Measurements from ENCODE around the gene PPP1R1B. TPM values are rescaled to one million over a fixed set of nuclear protein-coding genes. Genes with fewer than 3 reads are reported as not detected.
A peak's percentile ranks its signal among the peaks of the same experiment; 100 is the strongest.

Gene PPP1R1B
- total RNA-seq, 4 donors from 2014 or later, result 2.7 to 12.2 (median 8.6) TPM

GRCh38 chr17:39623356-39623950 lies 3.3 kb upstream of the PPP1R1B start:
- Histone ChIP-seq H3K9me3 (no peaks in the 10 kb centered on the region), H3K27me3 (peaks cover 56% of the 10 kb centered on the region), H3K36me3 (no peaks in the 10 kb centered on the region), H3K27ac (no peak overlapping the region), H3K4me3 (no peak overlapping the region), H3K4me1 (peaks cover 0 to 40% (median 13%) of the 10 kb centered on the region in 3 donors)
- 9% methylated on average over 10 of the region's 16 CpGs; no CpG with 5 or more reads in 1 of the 2 donors for WGBS, 2 donors (ENCODE audit: low coverage in 1 of 2)
- peak; percentile 69 for ATAC-seq
- no peak for TF ChIP-seq POLR2AphosphoS5 (IDR thresholded peaks at IDR 0.05)
- TF ChIP-seq EP300 (IDR thresholded peaks at IDR 0.05), result no peak
- TF ChIP-seq POLR2A (IDR thresholded peaks at IDR 0.05), result no peak
- TF ChIP-seq, protein P1, sequence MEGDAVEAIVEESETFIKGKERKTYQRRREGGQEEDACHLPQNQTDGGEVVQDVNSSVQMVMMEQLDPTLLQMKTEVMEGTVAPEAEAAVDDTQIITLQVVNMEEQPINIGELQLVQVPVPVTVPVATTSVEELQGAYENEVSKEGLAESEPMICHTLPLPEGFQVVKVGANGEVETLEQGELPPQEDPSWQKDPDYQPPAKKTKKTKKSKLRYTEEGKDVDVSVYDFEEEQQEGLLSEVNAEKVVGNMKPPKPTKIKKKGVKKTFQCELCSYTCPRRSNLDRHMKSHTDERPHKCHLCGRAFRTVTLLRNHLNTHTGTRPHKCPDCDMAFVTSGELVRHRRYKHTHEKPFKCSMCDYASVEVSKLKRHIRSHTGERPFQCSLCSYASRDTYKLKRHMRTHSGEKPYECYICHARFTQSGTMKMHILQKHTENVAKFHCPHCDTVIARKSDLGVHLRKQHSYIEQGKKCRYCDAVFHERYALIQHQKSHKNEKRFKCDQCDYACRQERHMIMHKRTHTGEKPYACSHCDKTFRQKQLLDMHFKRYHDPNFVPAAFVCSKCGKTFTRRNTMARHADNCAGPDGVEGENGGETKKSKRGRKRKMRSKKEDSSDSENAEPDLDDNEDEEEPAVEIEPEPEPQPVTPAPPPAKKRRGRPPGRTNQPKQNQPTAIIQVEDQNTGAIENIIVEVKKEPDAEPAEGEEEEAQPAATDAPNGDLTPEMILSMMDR (IDR thresholded peaks at IDR 0.05), result peak in 3 of 4 experiments; percentile 87 to 96 (median 89)

GRCh38 chr17:39624313-39624712 lies 2.4 kb upstream of the PPP1R1B start:
- H3K27me3 ChIP-seq, result peaks cover 65% of the 10 kb centered on the region
- H3K27ac ChIP-seq, result no peak overlapping the region
- peaks cover 0 to 36% (median 9%) of the 10 kb centered on the region in 3 donors for H3K4me1 ChIP-seq
- H3K9me3 ChIP-seq, result no peaks in the 10 kb centered on the region
- TF ChIP-seq, protein P1 (IDR thresholded peaks at IDR 0.05), result no peak
- TF ChIP-seq EP300 (IDR thresholded peaks at IDR 0.05) (no peak), POLR2AphosphoS5 (IDR thresholded peaks at IDR 0.05) (no peak), POLR2A (IDR thresholded peaks at IDR 0.05) (no peak)
- whole genome bisulfite sequencing, 2 donors (ENCODE audit: low coverage in 1 of 2), result 56% methylated on average over 8 of the region's 8 CpGs; no CpG with 5 or more reads in 1 of the 2 donors
- no peaks in the 10 kb centered on the region for H3K36me3 ChIP-seq
- ATAC-seq, result no peak
- H3K4me3 ChIP-seq, result no peak overlapping the region

DNA sequence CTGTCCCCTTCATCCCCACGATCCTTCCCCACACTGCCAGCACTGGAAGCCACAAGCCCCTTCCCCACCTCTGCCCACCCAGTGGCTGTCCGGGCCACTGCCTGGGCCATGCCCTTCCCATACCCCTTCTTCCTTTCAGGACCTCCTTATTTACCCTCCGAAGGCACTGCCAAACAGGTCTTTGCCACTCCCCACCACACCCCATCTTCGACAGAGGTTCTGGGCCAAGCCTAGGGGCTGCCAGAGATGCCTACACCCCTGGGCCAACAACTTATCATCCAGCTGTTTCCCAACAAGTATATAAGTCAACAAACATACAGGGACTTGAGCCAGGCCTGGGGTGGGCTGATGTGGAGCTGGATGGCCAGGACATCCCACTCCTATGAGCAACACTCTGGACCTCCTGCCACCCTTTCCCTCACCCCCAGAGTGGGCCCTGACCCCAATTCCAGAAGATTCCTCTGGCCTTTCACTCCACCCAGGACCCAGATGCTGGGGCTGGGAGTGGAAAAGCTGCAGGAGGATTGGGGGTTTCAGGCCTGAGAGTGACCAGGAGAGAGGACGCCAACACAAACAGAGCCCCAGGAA lies 1.5 kb upstream of the PPP1R1B start:
- Histone ChIP-seq H3K36me3 (no peaks in the 10 kb centered on the region), H3K27me3 (peaks cover 75% of the 10 kb centered on the region), H3K27ac (no peak overlapping the region), H3K4me3 (no peak overlapping the region), H3K9me3 (no peaks in the 10 kb centered on the region), H3K4me1 (peaks cover 0 to 36% (median 9%) of the 10 kb centered on the region in 3 donors)
- TF ChIP-seq EP300 (IDR thresholded peaks at IDR 0.05), result no peak
- TF ChIP-seq, protein P1 (IDR thresholded peaks at IDR 0.05), result no peak
- TF ChIP-seq POLR2AphosphoS5 (IDR thresholded peaks at IDR 0.05), result no peak
- TF ChIP-seq POLR2A (IDR thresholded peaks at IDR 0.05), result no peak
- no peak for ATAC-seq
- 31 to 63% methylated on average over 2 to 3 of the region's 5 CpGs for WGBS, 2 donors (ENCODE audit: low coverage in 1 of 2)

DNA sequence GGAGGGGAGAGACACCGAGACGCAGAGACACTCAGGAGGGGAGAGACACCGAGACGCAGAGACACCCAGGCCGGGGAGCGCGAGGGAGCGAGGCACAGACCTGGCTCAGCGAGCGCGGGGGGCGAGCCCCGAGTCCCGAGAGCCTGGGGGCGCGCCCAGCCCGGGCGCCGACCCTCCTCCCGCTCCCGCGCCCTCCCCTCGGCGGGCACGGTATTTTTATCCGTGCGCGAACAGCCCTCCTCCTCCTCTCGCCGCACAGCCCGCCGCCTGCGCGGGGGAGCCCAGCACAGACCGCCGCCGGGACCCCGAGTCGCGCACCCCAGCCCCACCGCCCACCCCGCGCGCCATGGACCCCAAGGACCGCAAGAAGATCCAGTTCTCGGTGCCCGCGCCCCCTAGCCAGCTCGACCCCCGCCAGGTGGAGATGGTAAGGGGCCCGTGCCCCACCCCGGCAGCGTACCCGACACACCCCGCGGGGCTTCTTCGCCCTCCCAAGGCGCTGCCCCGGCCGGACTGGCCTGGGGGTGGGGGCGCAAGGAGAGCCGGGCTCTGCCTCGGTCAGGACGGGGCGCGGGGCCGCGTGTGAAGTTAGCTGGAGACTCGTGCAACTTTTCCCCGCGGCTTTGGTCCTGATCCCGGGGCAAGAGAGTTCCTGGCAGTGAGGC lies 427 bp downstream of the PPP1R1B start:
- H3K27me3 ChIP-seq, result peaks cover 86% of the 10 kb centered on the region
- H3K36me3 ChIP-seq, result no peaks in the 10 kb centered on the region
- TF ChIP-seq POLR2A (IDR thresholded peaks at IDR 0.05) (no peak), POLR2AphosphoS5 (IDR thresholded peaks at IDR 0.05) (no peak), EP300 (IDR thresholded peaks at IDR 0.05) (no peak)
- TF ChIP-seq, protein P1 (IDR thresholded peaks at IDR 0.05), result no peak
- H3K4me3 ChIP-seq, result peak overlapping the region in 1 of 2 donors; percentile 46
- no peaks in the 10 kb centered on the region for H3K9me3 ChIP-seq
- peak overlapping the region in 2 of 4 donors; percentile 31 to 55 for H3K27ac ChIP-seq
- 0% methylated on average over 4 of the region's 72 CpGs; no CpG with 5 or more reads in 1 of the 2 donors for WGBS, 2 donors (ENCODE audit: low coverage in 1 of 2)
- peak; percentile 6 for ATAC-seq
- H3K4me1 ChIP-seq, result peaks cover 0 to 30% (median 9%) of the 10 kb centered on the region in 3 donors

Data from gastroesophageal sphincter (tissue), 4 donors.